ENCODE measurements around the gene DNER.

GRCh38 chr2:229654437-229654836 is 59.9 kb downstream of the DNER start:
- TF ChIP-seq CTCF (IDR thresholded peaks at IDR 0.05) (no peak), POLR2A (IDR thresholded peaks at IDR 0.05) (no peak)
